Loucy (cell line): ENCODE measurements around the gene DENND4B.
"Not testable (repeated sequence)": the region's sequence is repeated elsewhere in the genome, so short reads cannot be mapped to it uniquely, and the experiment has no call there.

Experiments
- H2AFZ ChIP-seq: fragments of 200-600 bp; sonication (generic); 2 replicates; pipeline ENCODE4 v1.6.0; 2016; ENCODE audit warnings: antibody characterized with exemption, mild to moderate bottlenecking, low read length, moderate library complexity
- H3F3A ChIP-seq: fragments of 200-600 bp; 2 replicates; pipeline ENCODE4 v1.6.0; 2016; ENCODE audit warnings: antibody characterized with exemption, low read depth, mild to moderate bottlenecking
- H3K27me3 ChIP-seq: fragments of 200-600 bp; sonication (generic); 2 replicates; pipeline ENCODE4 v1.6.1; 2014; ENCODE audit warnings: low read length, mild to moderate bottlenecking; ENCODE audit not compliant: insufficient read depth, poor library complexity, severe bottlenecking
- H3K36me3 ChIP-seq: fragments of 200-600 bp; sonication (generic); 2 replicates; pipeline ENCODE4 v1.6.1; 2016; ENCODE audit warnings: low read length; ENCODE audit not compliant: insufficient read depth
- H3K4me1 ChIP-seq: fragments of 200-600 bp; sonication (generic); 2 replicates; pipeline ENCODE4 v1.5.1; 2014; ENCODE audit warnings: low read length, mild to moderate bottlenecking; ENCODE audit not compliant: insufficient read depth, poor library complexity, severe bottlenecking
- H3K4me2 ChIP-seq: fragments of 200-600 bp; sonication (generic); 2 replicates; pipeline ENCODE4 v1.6.0; 2014; ENCODE audit warnings: antibody characterized with exemption, low read length, low read depth, mild to moderate bottlenecking; ENCODE audit not compliant: poor library complexity, severe bottlenecking
- H3K4me3 ChIP-seq: fragments of 200-600 bp; sonication (generic); 2 replicates; pipeline ENCODE4 v1.5.1; 2014; ENCODE audit warnings: low read length, mild to moderate bottlenecking, mixed read lengths; ENCODE audit not compliant: poor library complexity, severe bottlenecking
- H3K79me2 ChIP-seq: fragments of 200-600 bp; sonication (generic); 2 replicates; pipeline ENCODE4 v1.6.1; 2014; ENCODE audit warnings: low read length; ENCODE audit not compliant: insufficient read depth
- H3K9ac ChIP-seq: fragments of 200-600 bp; sonication (generic); 2 replicates; pipeline ENCODE4 v1.6.0; 2014; ENCODE audit warnings: mild to moderate bottlenecking, low read depth, low read length, moderate library complexity; ENCODE audit not compliant: poor library complexity, severe bottlenecking
- H3K9me2 ChIP-seq: fragments of 200-600 bp; sonication (generic); replicated peaks from 2 replicates; pipeline ENCODE4 v1.6.1; 2016; ENCODE audit warnings: low read depth, low read length, mixed read lengths
- H3K9me3 ChIP-seq: fragments of 200-600 bp; sonication (generic); 2 replicates; pipeline ENCODE4 v1.6.1; 2014; ENCODE audit warnings: mild to moderate bottlenecking, antibody characterized with exemption, low read length, low read depth; ENCODE audit not compliant: insufficient read depth
- H4K20me1 ChIP-seq: fragments of 200-600 bp; sonication (generic); 2 replicates; pipeline ENCODE4 v1.6.0; 2014; ENCODE audit warnings: antibody characterized with exemption, low read length, mild to moderate bottlenecking; ENCODE audit not compliant: insufficient read depth, poor library complexity, severe bottlenecking
- EZH2phosphoT487 ChIP-seq: fragments of 200-600 bp; IDR thresholded peaks from 2 replicates; pipeline ENCODE4 v1.6.1; 2018; ENCODE audit warnings: antibody characterized with exemption, mild to moderate bottlenecking, moderate library complexity, borderline replicate concordance
- TF ChIP-seq, protein P1 (sequence below): fragments of 200-600 bp; sonication (generic); conservative IDR thresholded peaks from 2 replicates; pipeline ENCODE4 v1.5.1; 2014; ENCODE audit warnings: mild to moderate bottlenecking, antibody characterized with exemption, low read length

Gene DENND4B

DNA sequence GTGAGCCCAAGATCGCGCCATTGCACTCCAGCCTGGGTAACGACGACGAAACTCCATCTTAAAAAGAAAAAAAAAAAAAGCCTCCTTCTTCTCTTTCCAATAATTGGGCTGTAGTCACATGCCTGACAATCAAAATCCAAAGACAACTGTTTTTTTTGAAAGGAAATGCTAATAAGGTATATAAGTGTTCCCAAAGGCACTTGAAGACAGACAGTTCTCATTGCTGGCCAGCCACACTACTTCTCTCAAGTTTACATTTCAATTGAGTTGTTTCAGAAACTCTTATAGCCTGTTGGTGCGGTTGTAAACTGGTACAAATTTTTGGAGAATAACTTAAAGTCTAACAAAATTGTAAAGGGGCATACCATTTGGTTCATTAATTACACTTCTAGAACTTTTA lies 47.0 kb downstream of the DENND4B start:
- H3K4me1 ChIP-seq: no peaks in the 10 kb centered on the region
- H3K9ac ChIP-seq: no peak overlapping the region
- H3K9me2 ChIP-seq: no peaks in the 10 kb centered on the region
- H3K79me2 ChIP-seq: peaks cover 96% of the 10 kb centered on the region
- H3K36me3 ChIP-seq: peaks cover 40% of the 10 kb centered on the region
- H2AFZ ChIP-seq: no peak overlapping the region
- H3K4me2 ChIP-seq: no peak overlapping the region
- H3K9me3 ChIP-seq: no peaks in the 10 kb centered on the region
- H3K27me3 ChIP-seq: no peaks in the 10 kb centered on the region
- H3F3A ChIP-seq: no peaks in the 10 kb centered on the region
- TF ChIP-seq, protein P1, sequence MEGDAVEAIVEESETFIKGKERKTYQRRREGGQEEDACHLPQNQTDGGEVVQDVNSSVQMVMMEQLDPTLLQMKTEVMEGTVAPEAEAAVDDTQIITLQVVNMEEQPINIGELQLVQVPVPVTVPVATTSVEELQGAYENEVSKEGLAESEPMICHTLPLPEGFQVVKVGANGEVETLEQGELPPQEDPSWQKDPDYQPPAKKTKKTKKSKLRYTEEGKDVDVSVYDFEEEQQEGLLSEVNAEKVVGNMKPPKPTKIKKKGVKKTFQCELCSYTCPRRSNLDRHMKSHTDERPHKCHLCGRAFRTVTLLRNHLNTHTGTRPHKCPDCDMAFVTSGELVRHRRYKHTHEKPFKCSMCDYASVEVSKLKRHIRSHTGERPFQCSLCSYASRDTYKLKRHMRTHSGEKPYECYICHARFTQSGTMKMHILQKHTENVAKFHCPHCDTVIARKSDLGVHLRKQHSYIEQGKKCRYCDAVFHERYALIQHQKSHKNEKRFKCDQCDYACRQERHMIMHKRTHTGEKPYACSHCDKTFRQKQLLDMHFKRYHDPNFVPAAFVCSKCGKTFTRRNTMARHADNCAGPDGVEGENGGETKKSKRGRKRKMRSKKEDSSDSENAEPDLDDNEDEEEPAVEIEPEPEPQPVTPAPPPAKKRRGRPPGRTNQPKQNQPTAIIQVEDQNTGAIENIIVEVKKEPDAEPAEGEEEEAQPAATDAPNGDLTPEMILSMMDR: no peak
- TF ChIP-seq EZH2phosphoT487: no peak
- H4K20me1 ChIP-seq: peaks cover 69% of the 10 kb centered on the region
- H3K4me3 ChIP-seq: no peak overlapping the region

DNA sequence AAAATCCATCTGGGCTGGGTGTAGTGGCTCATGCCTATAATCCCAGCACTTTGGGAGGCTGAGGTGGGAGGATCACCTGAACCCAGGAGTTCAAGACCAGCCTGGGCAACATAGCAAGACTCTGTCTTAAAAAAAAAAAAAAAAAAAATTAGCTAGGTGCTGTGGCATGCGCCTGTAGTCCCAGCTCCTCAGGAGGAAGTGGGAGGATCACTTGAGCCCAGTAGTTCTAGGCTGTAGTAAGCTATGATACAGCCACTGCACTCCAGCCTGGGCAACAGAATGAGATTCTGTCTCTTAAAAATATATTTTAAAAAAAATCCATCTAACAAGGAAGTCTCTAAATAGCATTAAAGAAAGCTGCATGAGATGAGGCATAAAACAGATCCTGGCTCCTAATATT lies 50.7 kb downstream of the DENND4B start:
- not testable (repeated sequence) for H3K27me3 ChIP-seq, H3K9me2 ChIP-seq, H3K9ac ChIP-seq, H3K4me2 ChIP-seq, H3K4me3 ChIP-seq, H3K4me1 ChIP-seq, H3F3A ChIP-seq, H2AFZ ChIP-seq, H3K9me3 ChIP-seq
- Histone ChIP-seq H3K79me2 (peaks cover 97% of the 10 kb centered on the region), H3K36me3 (peaks cover 56% of the 10 kb centered on the region), H4K20me1 (peaks cover 41% of the 10 kb centered on the region)

DNA sequence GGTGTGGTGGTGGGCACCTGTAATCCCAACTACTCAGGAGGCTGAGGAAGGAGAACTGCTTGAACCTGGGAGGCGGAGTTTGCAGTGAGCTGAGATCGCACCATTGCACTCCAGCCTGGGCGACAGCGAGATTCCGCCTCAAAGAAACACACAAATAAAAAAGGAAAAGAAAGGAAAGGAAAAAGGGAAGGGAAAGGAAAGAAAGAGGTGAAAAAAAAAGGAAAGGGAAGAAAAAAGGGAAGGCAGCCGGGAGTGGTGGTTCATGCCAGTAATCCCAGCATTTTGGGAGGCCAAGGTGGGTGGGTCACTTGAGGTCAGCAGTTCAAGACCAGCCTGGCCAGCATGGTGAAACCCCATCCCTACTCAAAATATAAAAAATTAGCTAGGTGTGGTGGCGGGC lies 55.5 kb downstream of the DENND4B start:
- not testable (repeated sequence) for H3K4me3 ChIP-seq, H3K4me2 ChIP-seq, H3K9ac ChIP-seq, H2AFZ ChIP-seq, H3K27me3 ChIP-seq, H3K4me1 ChIP-seq, H3K9me2 ChIP-seq, H3F3A ChIP-seq, H3K9me3 ChIP-seq
- Histone ChIP-seq H3K36me3 (peaks cover 56% of the 10 kb centered on the region; the same call in 1 of the 2 replicates), H3K79me2 (peaks cover 97% of the 10 kb centered on the region), H4K20me1 (peaks cover 46% of the 10 kb centered on the region)

DNA sequence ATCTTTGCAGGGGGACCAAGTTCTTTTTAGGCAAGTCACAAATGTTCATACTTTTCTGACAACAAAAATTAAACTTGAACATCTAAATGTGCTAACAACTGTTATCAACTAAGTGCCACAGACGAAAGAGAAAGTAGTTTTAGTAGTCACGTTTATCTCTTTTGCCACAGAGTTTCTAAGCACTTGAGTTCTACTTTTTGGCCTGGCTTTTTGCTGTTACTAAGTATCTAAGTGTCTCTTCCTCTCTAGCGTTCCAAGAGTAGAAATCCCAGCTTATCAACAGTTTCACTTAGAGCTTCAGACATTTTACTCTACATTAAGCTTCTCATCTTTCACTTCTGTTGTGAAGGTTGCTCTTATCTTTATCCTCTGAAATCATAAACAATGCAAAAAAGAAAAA lies 58.0 kb downstream of the DENND4B start:
- Histone ChIP-seq H3K9ac (no peak overlapping the region), H3K4me2 (no peak overlapping the region), H3K36me3 (peaks cover 50% of the 10 kb centered on the region; the same call in 1 of the 2 replicates), H3K27me3 (no peaks in the 10 kb centered on the region), H3K9me2 (no peaks in the 10 kb centered on the region), H3K9me3 (no peaks in the 10 kb centered on the region), H3K4me1 (no peaks in the 10 kb centered on the region), H3K4me3 (no peak overlapping the region), H3K79me2 (peaks cover 96% of the 10 kb centered on the region), H4K20me1 (peaks cover 48% of the 10 kb centered on the region), H3F3A (no peaks in the 10 kb centered on the region), H2AFZ (no peak overlapping the region)
- TF ChIP-seq, protein P1: no peak
- no peak for TF ChIP-seq EZH2phosphoT487
